NB4 (cell line): Measurements from ENCODE around the gene ZSWIM2.

Source experiments
- MYC ChIP-seq: IDR thresholded peaks from 2 replicates; pipeline ENCODE4 v1.6.1; 2011; ENCODE audit warnings: low read depth, low read length
- POLR2A ChIP-seq: IDR thresholded peaks from 2 replicates; pipeline ENCODE4 v1.6.1; 2011; ENCODE audit warnings: mild to moderate bottlenecking; ENCODE audit not compliant: insufficient read length; ENCODE audit errors: extremely low read depth
- TF ChIP-seq, protein P1 (sequence below): IDR thresholded peaks from one replicate; pipeline ENCODE4 v1.5.1; 2012; ENCODE audit warnings: low read depth, low read length
- TF ChIP-seq, protein P2 (sequence below): IDR thresholded peaks from 2 replicates; pipeline ENCODE4 v1.6.1; 2011; ENCODE audit warnings: low read depth, low read length

- TF ChIP-seq, protein P1, sequence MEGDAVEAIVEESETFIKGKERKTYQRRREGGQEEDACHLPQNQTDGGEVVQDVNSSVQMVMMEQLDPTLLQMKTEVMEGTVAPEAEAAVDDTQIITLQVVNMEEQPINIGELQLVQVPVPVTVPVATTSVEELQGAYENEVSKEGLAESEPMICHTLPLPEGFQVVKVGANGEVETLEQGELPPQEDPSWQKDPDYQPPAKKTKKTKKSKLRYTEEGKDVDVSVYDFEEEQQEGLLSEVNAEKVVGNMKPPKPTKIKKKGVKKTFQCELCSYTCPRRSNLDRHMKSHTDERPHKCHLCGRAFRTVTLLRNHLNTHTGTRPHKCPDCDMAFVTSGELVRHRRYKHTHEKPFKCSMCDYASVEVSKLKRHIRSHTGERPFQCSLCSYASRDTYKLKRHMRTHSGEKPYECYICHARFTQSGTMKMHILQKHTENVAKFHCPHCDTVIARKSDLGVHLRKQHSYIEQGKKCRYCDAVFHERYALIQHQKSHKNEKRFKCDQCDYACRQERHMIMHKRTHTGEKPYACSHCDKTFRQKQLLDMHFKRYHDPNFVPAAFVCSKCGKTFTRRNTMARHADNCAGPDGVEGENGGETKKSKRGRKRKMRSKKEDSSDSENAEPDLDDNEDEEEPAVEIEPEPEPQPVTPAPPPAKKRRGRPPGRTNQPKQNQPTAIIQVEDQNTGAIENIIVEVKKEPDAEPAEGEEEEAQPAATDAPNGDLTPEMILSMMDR, result no peak
- TF ChIP-seq POLR2A (no peak), MYC (no peak)
- TF ChIP-seq, protein P2, sequence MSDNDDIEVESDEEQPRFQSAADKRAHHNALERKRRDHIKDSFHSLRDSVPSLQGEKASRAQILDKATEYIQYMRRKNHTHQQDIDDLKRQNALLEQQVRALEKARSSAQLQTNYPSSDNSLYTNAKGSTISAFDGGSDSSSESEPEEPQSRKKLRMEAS, result no peak
Observed at GRCh38 chr2:186783254-186783653, 65.7 kb downstream of the ZSWIM2 start.
